ENCODE data around the gene PPP1R3C. TPM values are rescaled to one million over a fixed set of nuclear protein-coding genes. Genes with fewer than 3 reads are reported as not detected.

PPP1R3C gene
- total RNA-seq, 1 donor from 2014 or later, result 6.4 TPM

- H3K27ac Mint-ChIP-seq, result no peak overlapping the region
- no peak overlapping the region for H3K4me3 ChIP-seq
- no peaks in the 10 kb centered on the region for H3K27me3 ChIP-seq
- TF ChIP-seq EZH2phosphoT487 (IDR thresholded peaks at IDR 0.05) (no peak), CTCF (IDR thresholded peaks at IDR 0.05) (no peak), EZH2 (IDR thresholded peaks at IDR 0.05) (no peak)
- no peaks in the 10 kb centered on the region for H3K9me3 ChIP-seq (ENCODE audit: low read depth)
- H3K36me3 ChIP-seq, result no peaks in the 10 kb centered on the region
- no peaks in the 10 kb centered on the region for H3K9me3 Mint-ChIP-seq
- no peak overlapping the region for H3K27ac ChIP-seq
- H3K4me3 Mint-ChIP-seq, result no peak overlapping the region
- no peaks in the 10 kb centered on the region for H3K4me1 ChIP-seq
- no peaks in the 10 kb centered on the region for H3K27me3 Mint-ChIP-seq (ENCODE audit: insufficient read depth, low read depth)
- no peaks in the 10 kb centered on the region for H3F3A ChIP-seq (ENCODE audit: low read depth)
- no peaks in the 10 kb centered on the region for H3K79me2 ChIP-seq (ENCODE audit: low read depth)
- H3K4me1 Mint-ChIP-seq, result no peaks in the 10 kb centered on the region
- no peak overlapping the region for H2AFZ ChIP-seq (replicated peaks)
- DNase-seq (ENCODE audit: low spot score), result no peak
- no peak overlapping the region for H3K9ac ChIP-seq
- H4K20me1 ChIP-seq (ENCODE audit: low read depth), result no peaks in the 10 kb centered on the region
- H3K4me2 ChIP-seq, result no peak overlapping the region
- no peaks in the 10 kb centered on the region for H3K36me3 Mint-ChIP-seq
Observed at GRCh38 chr10:91582153-91582554, 50.7 kb downstream of the PPP1R3C start.

GRCh38 chr10:91579329-91579985 is 53.4 kb downstream of the PPP1R3C start:
- Histone ChIP-seq H2AFZ (replicated peaks) (no peak overlapping the region), H3K9me3 (ENCODE audit: low read depth) (no peaks in the 10 kb centered on the region), H3K27ac (no peak overlapping the region), H3K27me3 (no peaks in the 10 kb centered on the region), H3K79me2 (ENCODE audit: low read depth) (no peaks in the 10 kb centered on the region), H4K20me1 (ENCODE audit: low read depth) (no peaks in the 10 kb centered on the region), H3K9ac (no peak overlapping the region), H3K4me1 (peaks cover 4% of the 10 kb centered on the region), H3F3A (ENCODE audit: low read depth) (no peaks in the 10 kb centered on the region), H3K36me3 (no peaks in the 10 kb centered on the region), H3K4me3 (no peak overlapping the region), H3K4me2 (no peak overlapping the region)
- Mint-ChIP-seq H3K27ac (no peak overlapping the region), H3K27me3 (ENCODE audit: insufficient read depth, low read depth) (no peaks in the 10 kb centered on the region), H3K36me3 (no peaks in the 10 kb centered on the region), H3K4me1 (no peaks in the 10 kb centered on the region), H3K4me3 (no peak overlapping the region), H3K9me3 (no peaks in the 10 kb centered on the region)
- TF ChIP-seq CTCF (IDR thresholded peaks at IDR 0.05), result no peak
- no peak for TF ChIP-seq EZH2phosphoT487 (IDR thresholded peaks at IDR 0.05)
- TF ChIP-seq EZH2 (IDR thresholded peaks at IDR 0.05), result no peak
- DNase-seq (ENCODE audit: low spot score), result no peak

Other genes with a start within 250 kb of the PPP1R3C start
- gene HECTD2, start 222.7 kb downstream of the PPP1R3C start, total RNA-seq (ENCODE audit: low replicate concordance), result 49.2 and 51.5 TPM in 2 replicates
- 47.2 and 53.4 TPM in 2 replicates for gene TNKS2, start 165.4 kb upstream of the PPP1R3C start, total RNA-seq (ENCODE audit: low replicate concordance)